GM19395 (cell line): ENCODE measurements around the gene PBRM1.
A peak's percentile ranks its signal among the peaks of the same experiment; 100 is the strongest.
"Not testable (repeated sequence)": the region's sequence is repeated elsewhere in the genome, so short reads cannot be mapped to it uniquely, and the experiment has no call there.

Source experiments
- ATAC-seq: cut with Tn5 transposase; IDR thresholded peaks from one replicate; pipeline ENCODE4 v1.9.1; 2021; ENCODE audit warnings: mild to moderate bottlenecking, moderate library complexity; ENCODE audit not compliant: unreplicated experiment

The PBRM1 gene

DNA sequence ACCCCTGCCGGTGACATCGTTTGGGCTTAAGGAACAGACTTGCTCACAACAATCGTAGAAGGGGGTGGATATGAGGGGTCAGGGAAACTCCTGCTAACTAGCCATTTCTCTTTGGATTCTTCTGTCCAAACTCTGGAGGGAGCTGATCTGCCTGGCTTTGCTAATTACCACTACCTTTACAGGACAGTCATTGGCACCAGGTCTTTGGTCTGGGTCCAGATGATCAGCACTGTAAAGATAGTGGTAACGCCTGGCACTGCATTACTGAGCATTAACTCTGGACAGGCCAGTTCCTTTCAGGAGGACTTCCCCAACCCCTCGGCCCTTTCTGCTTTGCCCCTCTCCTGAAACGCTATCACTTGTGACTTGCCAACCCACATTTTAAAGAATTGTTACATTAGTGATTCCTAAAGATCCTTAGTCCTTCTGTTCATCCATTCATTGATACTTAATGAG lies 148.5 kb downstream of the PBRM1 start:
- ATAC-seq: no peak

- ATAC-seq: peak; percentile 83
Observed at GRCh38 chr3:52536369-52537164, 149.1 kb downstream of the PBRM1 start, which contains the start of gene UQCC5. Gene UQCC5, plus strand, starts transcription at chr3:52536605. Its CDS starts 151 bp downstream, at chr3:52536756.

DNA sequence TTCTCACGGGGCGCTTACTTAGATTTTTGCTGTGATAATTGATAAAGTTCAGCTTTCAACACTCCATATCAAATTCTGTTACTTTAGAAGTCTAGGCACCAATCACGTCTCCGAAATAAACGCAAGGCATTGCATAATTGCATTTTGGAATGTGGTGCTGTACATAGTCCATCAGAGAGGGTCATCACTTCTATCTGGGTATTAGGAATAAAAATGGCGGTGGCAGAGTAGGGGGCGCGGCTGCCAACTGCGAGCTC lies 149.7 kb downstream of the PBRM1 start:
- ATAC-seq: no peak

- ATAC-seq: no peak
Observed at GRCh38 chr3:52535411-52536111, 150.2 kb downstream of the PBRM1 start.

- ATAC-seq: no peak
Observed at GRCh38 chr3:52534281-52535183, 151.2 kb downstream of the PBRM1 start.

DNA sequence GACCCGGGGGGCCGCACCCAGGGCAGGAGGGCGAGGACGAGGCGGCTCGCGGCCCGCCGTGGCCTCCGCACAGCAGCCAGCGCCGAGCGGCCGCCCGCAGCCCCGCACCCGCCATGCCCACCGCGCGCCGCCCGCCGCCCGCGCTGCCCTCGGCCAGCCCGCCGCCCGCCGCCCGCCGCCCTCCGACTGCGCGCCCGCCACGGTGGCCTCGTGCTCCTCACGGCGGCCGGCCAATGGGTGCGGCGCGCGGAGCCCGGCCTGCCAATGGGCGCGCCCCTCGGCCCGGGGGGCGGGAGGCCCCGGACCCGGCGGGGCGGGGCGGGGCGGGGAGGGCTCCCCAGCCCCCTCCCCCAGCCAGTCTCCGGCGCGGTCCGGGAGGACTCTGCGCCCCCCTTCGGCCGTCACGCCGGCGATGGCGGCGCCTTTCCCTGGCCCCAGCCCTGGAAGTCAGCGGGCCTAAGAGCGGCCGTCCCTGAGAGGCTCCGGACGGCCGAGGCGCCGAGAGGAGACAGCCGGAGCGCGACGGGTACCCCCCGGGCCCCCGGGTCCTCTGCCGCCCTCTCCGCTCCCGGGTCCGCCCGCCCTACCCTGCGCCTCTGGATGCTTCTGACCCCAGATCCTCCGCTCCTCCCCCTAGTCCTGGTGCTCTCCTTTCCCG lies 152.0 kb downstream of the PBRM1 start, which contains the start of gene NT5DC2:
Gene NT5DC2, minus strand, starts transcription at position 235 of the 658 bp plus-strand sequence. Its CDS starts 120 bp downstream, at position 115.
- ATAC-seq: no peak

DNA sequence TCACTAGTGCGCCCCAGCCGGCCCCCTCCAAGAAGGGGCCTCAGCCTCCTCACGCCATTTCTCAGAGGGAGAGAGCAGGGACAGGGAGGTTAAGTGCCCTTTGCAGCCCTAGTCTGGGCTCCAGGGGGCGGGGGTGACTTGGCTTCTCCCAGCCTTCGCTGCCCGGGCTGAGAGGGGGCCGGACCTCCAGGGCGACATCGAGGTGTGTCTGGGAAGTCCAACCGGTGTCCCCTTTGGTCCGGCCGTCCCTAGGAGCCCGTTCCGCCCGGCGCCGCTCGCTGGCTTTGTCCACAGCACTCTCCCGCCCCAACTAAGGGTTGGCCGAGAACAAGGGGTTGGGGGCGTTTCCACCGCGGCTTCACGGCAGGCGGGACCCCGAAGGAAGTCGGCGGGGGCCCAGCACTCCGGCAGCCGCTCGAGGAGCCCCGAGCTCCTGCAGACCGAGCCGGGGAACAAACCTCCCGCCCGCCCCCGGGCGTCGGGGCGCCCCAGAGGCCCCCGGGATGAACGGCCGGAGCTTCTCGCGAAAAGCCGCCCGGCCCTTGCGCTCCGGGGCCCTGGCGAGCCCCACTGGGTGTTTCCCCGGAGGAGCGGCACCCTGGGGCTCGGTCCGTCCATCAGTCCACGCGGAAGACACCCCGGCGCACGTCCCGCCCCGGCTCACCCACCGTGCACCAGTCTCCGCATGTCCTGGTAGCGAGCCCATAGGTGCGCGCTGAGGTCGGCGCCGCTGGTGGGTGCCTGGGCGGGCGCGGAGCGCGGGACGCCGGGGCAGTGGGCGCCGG lies 152.7 kb downstream of the PBRM1 start:
- no peak for ATAC-seq

DNA sequence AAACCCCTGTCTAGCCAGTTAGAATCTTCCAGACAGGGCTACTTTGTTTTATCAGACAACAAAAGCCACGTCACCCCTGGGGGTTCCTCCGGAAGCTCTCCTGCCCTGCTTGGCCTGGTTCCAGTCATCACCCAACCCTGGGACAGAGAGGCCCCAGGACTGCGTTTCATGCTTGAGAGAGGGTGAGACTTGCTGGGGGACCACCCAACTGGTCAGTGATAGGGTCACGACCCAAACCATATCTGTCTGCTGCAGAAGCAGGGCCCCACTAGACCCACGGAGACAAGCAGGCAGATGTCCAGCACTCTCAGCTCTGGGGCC lies 153.2 kb downstream of the PBRM1 start:
- ATAC-seq: no peak

DNA sequence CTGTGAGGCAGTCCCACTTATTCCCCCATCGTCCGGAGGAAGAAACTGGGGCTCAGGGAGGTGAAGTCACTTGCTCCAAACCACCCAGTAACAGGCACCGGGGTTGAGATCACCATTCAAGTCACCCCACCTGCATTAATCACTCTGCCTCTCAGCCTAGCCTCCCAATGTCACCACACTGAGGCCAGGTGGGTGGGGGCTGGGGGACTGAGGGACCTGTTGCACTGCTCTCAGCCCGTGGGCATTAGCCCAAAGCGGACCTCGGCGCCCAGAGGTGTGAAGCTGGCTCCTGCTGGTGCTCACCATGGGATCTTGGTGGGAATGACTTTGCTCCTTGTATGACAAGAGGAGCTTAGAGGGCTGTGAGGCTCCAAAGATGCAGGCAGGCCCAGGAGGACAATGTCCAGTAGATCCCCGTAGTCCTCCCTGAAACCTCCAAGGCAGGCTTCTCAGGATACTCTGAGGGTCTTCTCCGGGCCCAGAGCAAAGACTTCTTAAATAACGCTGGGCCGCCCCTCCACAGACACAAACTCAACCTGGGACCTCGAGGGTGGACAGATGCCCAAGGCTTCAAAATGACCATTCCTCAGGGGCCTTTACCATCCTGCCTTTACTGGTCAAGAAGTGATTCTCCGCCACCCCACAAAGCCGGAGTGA lies 153.7 kb downstream of the PBRM1 start:
- no peak for ATAC-seq

DNA sequence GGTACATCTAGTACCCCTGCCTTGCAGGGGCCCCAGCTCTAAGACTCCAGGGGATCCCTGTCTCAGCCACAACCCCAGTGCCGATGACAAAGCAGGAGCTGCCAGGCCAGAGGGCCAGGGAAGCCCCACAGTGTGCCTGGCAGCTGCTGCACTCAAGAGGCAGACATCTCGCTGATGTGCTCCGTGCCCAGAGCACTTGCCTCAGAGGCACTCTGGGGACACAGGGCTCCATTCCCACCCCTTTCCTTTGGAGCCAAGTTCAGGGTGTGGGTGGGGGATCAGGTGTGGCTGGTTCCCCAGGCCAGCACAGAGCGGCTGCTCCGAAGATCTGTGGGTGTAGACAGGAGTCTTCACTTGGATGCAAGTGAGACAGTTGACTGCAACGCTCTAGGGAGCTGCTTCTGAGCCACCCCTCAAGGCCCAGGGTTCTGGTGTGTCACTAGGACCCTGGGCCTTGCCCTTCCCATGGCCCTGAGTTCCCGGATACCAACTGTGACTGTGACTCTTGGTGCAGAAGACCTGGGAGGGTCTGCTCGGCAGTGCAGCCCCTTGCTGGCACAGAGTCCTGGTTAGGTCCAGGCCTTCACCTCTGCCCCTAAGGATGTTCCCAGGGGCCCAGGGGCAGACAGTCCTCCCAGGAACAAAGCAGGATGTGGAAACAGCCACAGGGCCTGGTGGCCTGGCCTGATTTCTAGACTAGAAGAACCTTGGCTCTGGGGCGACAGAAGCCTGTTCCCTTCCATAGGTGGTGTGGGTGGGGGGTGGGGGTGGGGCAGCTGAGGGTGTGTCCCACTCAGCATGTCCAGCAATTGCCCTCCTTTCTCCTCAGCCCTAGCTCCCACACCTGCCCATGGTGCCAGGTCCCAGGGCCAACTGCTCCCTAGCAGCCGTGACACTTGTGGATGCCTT lies 154.5 kb downstream of the PBRM1 start:
- no peak for ATAC-seq

- ATAC-seq: no peak
Observed at GRCh38 chr3:52529376-52530333, 156.1 kb downstream of the PBRM1 start.

GRCh38 chr3:52528586-52529375 lies 156.9 kb downstream of the PBRM1 start:
- no peak for ATAC-seq

DNA sequence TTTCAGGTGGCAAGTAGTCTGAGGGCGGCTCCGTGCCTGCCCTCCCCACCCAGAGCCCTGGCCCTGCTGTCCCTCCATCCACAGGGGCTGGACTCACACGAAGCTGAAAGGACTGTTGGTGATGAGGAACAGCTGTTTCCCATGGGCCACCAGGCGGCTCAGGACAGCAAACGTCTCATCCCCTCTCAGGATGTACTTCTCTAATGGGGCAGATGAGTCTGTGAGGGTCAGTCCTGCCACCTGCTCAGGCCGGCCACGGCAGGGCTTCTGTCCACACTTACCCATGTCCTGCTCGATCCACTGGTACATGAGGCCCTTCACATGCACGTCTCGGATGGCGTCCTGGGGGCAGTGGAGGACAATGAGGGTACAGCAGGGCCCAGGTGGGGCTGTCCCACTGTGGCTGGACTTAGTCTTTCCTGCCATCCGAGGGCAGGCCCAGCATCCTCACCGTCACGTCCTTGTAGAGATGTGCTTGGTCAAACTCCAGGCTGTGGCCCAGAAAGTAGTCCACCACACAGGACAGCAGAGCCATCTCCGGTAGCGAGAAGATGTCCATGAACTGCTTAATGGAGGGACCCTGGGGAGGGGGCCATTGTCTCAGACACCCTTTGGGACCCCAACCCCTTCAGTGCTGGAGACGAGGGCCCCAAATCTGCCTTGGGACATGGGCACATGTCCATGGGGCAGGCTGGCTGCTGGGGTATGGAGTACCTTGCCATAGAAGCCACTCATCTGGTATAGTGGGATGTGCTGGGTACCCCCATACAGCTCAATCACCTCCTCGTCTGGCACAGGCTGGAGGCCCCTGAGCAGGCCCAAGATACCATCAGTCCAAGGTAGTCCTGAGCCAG lies 157.8 kb downstream of the PBRM1 start:
- ATAC-seq: no peak

GRCh38 chr3:52527039-52527731 lies 158.5 kb downstream of the PBRM1 start:
- no peak for ATAC-seq

DNA sequence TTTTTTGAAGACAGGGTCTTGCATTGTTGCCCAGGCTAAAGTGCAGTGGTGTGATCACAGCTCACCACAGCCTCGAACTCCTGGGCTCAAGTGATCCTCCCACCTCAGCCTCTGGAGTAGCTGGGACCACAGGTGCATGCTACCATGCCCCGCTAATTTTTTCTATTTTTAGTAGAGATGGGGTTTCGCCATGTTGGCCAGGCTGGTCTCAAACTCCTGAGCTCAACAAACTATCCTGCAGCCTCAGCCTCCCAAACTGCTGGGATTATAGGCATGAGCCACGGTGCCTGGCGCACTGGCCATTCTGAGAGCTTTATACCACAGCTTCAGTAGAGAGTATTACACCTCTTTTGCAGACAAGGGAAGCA lies 159.1 kb downstream of the PBRM1 start:
- ATAC-seq: not testable (repeated sequence)
